Measurements from ENCODE around the gene BRD3OS. TPM values are rescaled to one million over a fixed set of nuclear protein-coding genes. Genes with fewer than 3 reads are reported as not detected.

Gene BRD3OS
- total and polyA plus RNA-seq, 4 experiments from 2014 or later: 18.3 to 33.1 (median 19.9) TPM

GRCh38 chr9:134031783-134032182 lies 6.5 kb downstream of the BRD3OS start:
- Mint-ChIP-seq H3K4me3 (no peak overlapping the region), H3K27me3 (no peaks in the 10 kb centered on the region), H3K27ac (no peak overlapping the region), H3K4me1 (peaks cover 0 to 9% (median 3%) of the 10 kb centered on the region in 4 donors), H3K9me3 (no peaks in the 10 kb centered on the region), H3K36me3 (peaks cover 20 to 43% of the 10 kb centered on the region in 2 donors)
- ChIA-PET CTCF (ENCODE audit: partially characterized antibody) (interaction anchor here (0.6 to 0.7 kb wide), 2 partner anchors 30 to 147 kb away, joined by 3 to 4 read pairs; no protein-coding TSS in a partner anchor), POLR2A (ENCODE audit: partially characterized antibody) (no interaction called here)
- Histone ChIP-seq H3K27me3 (ENCODE audit: insufficient read depth, low read length) (no peaks in the 10 kb centered on the region), H3K9me3 (ENCODE audit: control insufficient read depth in 1 of 2, low read length in 2 of 2) (no peaks in the 10 kb centered on the region), H3K36me3 (ENCODE audit: insufficient read depth, low read length) (peaks cover 33% of the 10 kb centered on the region), H3K4me1 (ENCODE audit: insufficient read depth, low read length) (no peaks in the 10 kb centered on the region), H3K4me3 (ENCODE audit: low read length in 2 of 2) (no peak overlapping the region), H3K27ac (ENCODE audit: low read depth, low read length) (no peak overlapping the region)
- DNase-seq: no peak
- intact Hi-C loops (cut with micrococcal nuclease): no loop called here

- H3K36me3 ChIP-seq (ENCODE audit: insufficient read depth, low read length): peaks cover 33% of the 10 kb centered on the region
- no peaks in the 10 kb centered on the region for H3K4me1 ChIP-seq (ENCODE audit: insufficient read depth, low read length)
- Mint-ChIP-seq H3K27ac (peak overlapping the region in 1 of 7 donors; percentile 73), H3K9me3 (peaks cover 0 to 2% (median under 1%) of the 10 kb centered on the region in 8 donors), H3K36me3 (peaks cover 21 to 45% of the 10 kb centered on the region in 2 donors), H3K4me3 (no peak overlapping the region), H3K27me3 (no peaks in the 10 kb centered on the region), H3K4me1 (peaks cover 0 to 5% (median 2%) of the 10 kb centered on the region in 4 donors)
- CTCF ChIA-PET (ENCODE audit: partially characterized antibody): interaction anchor here (0.6 to 0.7 kb wide), 3 partner anchors 29 to 146 kb away, joined by 3 to 4 read pairs (median 3); no protein-coding TSS in a partner anchor
- H3K27ac ChIP-seq (ENCODE audit: low read depth, low read length): no peak overlapping the region
- intact Hi-C loops (cut with micrococcal nuclease): no loop called here
- H3K27me3 ChIP-seq (ENCODE audit: insufficient read depth, low read length): no peaks in the 10 kb centered on the region
- DNase-seq: no peak
- H3K4me3 ChIP-seq (ENCODE audit: low read length in 2 of 2): no peak overlapping the region
- POLR2A ChIA-PET (ENCODE audit: partially characterized antibody): no interaction called here
- H3K9me3 ChIP-seq (ENCODE audit: control insufficient read depth in 1 of 2, low read length in 2 of 2): no peaks in the 10 kb centered on the region
Observed at GRCh38 chr9:134032456-134033222, 7.4 kb downstream of the BRD3OS start.

- Histone ChIP-seq H3K27ac (ENCODE audit: low read depth, low read length) (no peak overlapping the region), H3K36me3 (ENCODE audit: insufficient read depth, low read length) (peaks cover 33% of the 10 kb centered on the region), H3K27me3 (ENCODE audit: insufficient read depth, low read length) (no peaks in the 10 kb centered on the region), H3K4me1 (ENCODE audit: insufficient read depth, low read length) (no peaks in the 10 kb centered on the region), H3K4me3 (ENCODE audit: low read length in 2 of 2) (no peak overlapping the region), H3K9me3 (ENCODE audit: control insufficient read depth in 1 of 2, low read length in 2 of 2) (peaks cover 0 to 4% of the 10 kb centered on the region in 2 donors)
- Mint-ChIP-seq H3K27ac (peak overlapping the region in 1 of 7 donors; percentile 55), H3K36me3 (peaks cover 32 to 55% of the 10 kb centered on the region in 2 donors), H3K4me1 (peaks cover 0 to 2% (median 0%) of the 10 kb centered on the region in 4 donors), H3K4me3 (no peak overlapping the region), H3K9me3 (peaks cover 0 to 10% (median 3%) of the 10 kb centered on the region in 8 donors), H3K27me3 (no peaks in the 10 kb centered on the region)
- DNase-seq: no peak
- CTCF ChIA-PET (ENCODE audit: partially characterized antibody): interaction anchor here (0.8 kb wide), 1 partner anchor 64 kb away, joined by 3 read pairs; no protein-coding TSS in a partner anchor
- POLR2A ChIA-PET (ENCODE audit: partially characterized antibody): no interaction called here
- intact Hi-C loops (cut with micrococcal nuclease): no loop called here
Observed at GRCh38 chr9:134033516-134034214, 8.4 kb downstream of the BRD3OS start.

GRCh38 chr9:134034215-134035040 lies 9.1 kb downstream of the BRD3OS start:
- POLR2A ChIA-PET (ENCODE audit: partially characterized antibody): no interaction called here
- H3K4me1 Mint-ChIP-seq: peaks cover 0 to 2% (median 0%) of the 10 kb centered on the region in 4 donors
- CTCF ChIA-PET (ENCODE audit: partially characterized antibody): interaction anchor here (0.8 kb wide), 1 partner anchor 64 kb away, joined by 3 read pairs; no protein-coding TSS in a partner anchor
- no peaks in the 10 kb centered on the region for H3K4me1 ChIP-seq (ENCODE audit: insufficient read depth, low read length)
- no peaks in the 10 kb centered on the region for H3K27me3 ChIP-seq (ENCODE audit: insufficient read depth, low read length)
- no peak overlapping the region for H3K27ac Mint-ChIP-seq
- H3K4me3 Mint-ChIP-seq: no peak overlapping the region
- H3K4me3 ChIP-seq (ENCODE audit: low read length in 2 of 2): no peak overlapping the region
- intact Hi-C loops (cut with micrococcal nuclease): no loop called here
- H3K36me3 Mint-ChIP-seq: peaks cover 39 to 62% of the 10 kb centered on the region in 2 donors
- H3K9me3 ChIP-seq (ENCODE audit: control insufficient read depth in 1 of 2, low read length in 2 of 2): peaks cover 0 to 4% of the 10 kb centered on the region in 2 donors
- no peak for DNase-seq
- H3K9me3 Mint-ChIP-seq: peaks cover 0 to 17% (median 9%) of the 10 kb centered on the region in 8 donors
- peaks cover 39% of the 10 kb centered on the region for H3K36me3 ChIP-seq (ENCODE audit: insufficient read depth, low read length)
- H3K27me3 Mint-ChIP-seq: no peaks in the 10 kb centered on the region
- H3K27ac ChIP-seq (ENCODE audit: low read depth, low read length): no peak overlapping the region

GRCh38 chr9:134035041-134036039 lies 10.1 kb downstream of the BRD3OS start:
- ChIA-PET CTCF (ENCODE audit: partially characterized antibody) (no interaction called here), POLR2A (ENCODE audit: partially characterized antibody) (no interaction called here)
- Histone ChIP-seq H3K27me3 (ENCODE audit: insufficient read depth, low read length) (no peaks in the 10 kb centered on the region), H3K4me3 (ENCODE audit: low read length in 2 of 2) (no peak overlapping the region), H3K36me3 (ENCODE audit: insufficient read depth, low read length) (peaks cover 39% of the 10 kb centered on the region), H3K4me1 (ENCODE audit: insufficient read depth, low read length) (no peaks in the 10 kb centered on the region), H3K9me3 (ENCODE audit: control insufficient read depth in 1 of 2, low read length in 2 of 2) (peaks cover 0 to 4% of the 10 kb centered on the region in 2 donors), H3K27ac (ENCODE audit: low read depth, low read length) (no peak overlapping the region)
- H3K4me3 Mint-ChIP-seq: no peak overlapping the region
- no peaks in the 10 kb centered on the region for H3K27me3 Mint-ChIP-seq
- H3K4me1 Mint-ChIP-seq: peaks cover 0 to 2% (median 0%) of the 10 kb centered on the region in 4 donors
- no peak overlapping the region for H3K27ac Mint-ChIP-seq
- no peak for DNase-seq
- H3K36me3 Mint-ChIP-seq: peaks cover 48 to 72% of the 10 kb centered on the region in 2 donors
- intact Hi-C loops (cut with micrococcal nuclease): no loop called here
- peaks cover 0 to 22% (median 9%) of the 10 kb centered on the region in 8 donors for H3K9me3 Mint-ChIP-seq

GRCh38 chr9:134036130-134036529 lies 10.8 kb downstream of the BRD3OS start:
- H3K4me3 ChIP-seq (ENCODE audit: low read length in 2 of 2): no peak overlapping the region
- Mint-ChIP-seq H3K9me3 (peaks cover 0 to 22% (median 9%) of the 10 kb centered on the region in 8 donors), H3K4me3 (no peak overlapping the region), H3K4me1 (peaks cover 0 to 2% (median 0%) of the 10 kb centered on the region in 4 donors), H3K27me3 (no peaks in the 10 kb centered on the region), H3K36me3 (peaks cover 56 to 72% of the 10 kb centered on the region in 2 donors), H3K27ac (peak overlapping the region in 2 of 7 donors; percentile 15 to 57)
- peaks cover 39% of the 10 kb centered on the region for H3K36me3 ChIP-seq (ENCODE audit: insufficient read depth, low read length)
- peaks cover 0 to 4% of the 10 kb centered on the region in 2 donors for H3K9me3 ChIP-seq (ENCODE audit: control insufficient read depth in 1 of 2, low read length in 2 of 2)
- H3K4me1 ChIP-seq (ENCODE audit: insufficient read depth, low read length): no peaks in the 10 kb centered on the region
- ChIA-PET CTCF (ENCODE audit: partially characterized antibody) (no interaction called here), POLR2A (ENCODE audit: partially characterized antibody) (no interaction called here)
- no peak overlapping the region for H3K27ac ChIP-seq (ENCODE audit: low read depth, low read length)
- DNase-seq: no peak
- no peaks in the 10 kb centered on the region for H3K27me3 ChIP-seq (ENCODE audit: insufficient read depth, low read length)
- intact Hi-C loops (cut with micrococcal nuclease): no loop called here
